Neural progenitor cell (in vitro differentiated cells): Measurements from ENCODE around the gene TMC8.

Source experiments
- CTCF ChIP-seq: fragments of 200-600 bp; sonication (generic); IDR thresholded peaks from 2 replicates; pipeline ENCODE4 v1.5.1; 2017; ENCODE audit warnings: antibody characterized with exemption, mild to moderate bottlenecking
- EZH2 ChIP-seq: fragments of 200-600 bp; sonication (generic); IDR thresholded peaks from 2 replicates; pipeline ENCODE4 v1.6.1; 2017; ENCODE audit warnings: antibody characterized with exemption, mild to moderate bottlenecking, moderate library complexity

GRCh38 chr17:78131172-78132083, 857 bp downstream of the TMC8 start:
- TF ChIP-seq EZH2 (no peak), CTCF (no peak)
